D721Med (cell line): ENCODE results near the gene NCOR1.

Experiments
- DNase-seq: peaks from one replicate; pipeline ENCODE4 v3.0.0; 2011; ENCODE audit warnings: low spot score; ENCODE audit not compliant: insufficient read length
- FAIRE-seq: peaks from 2 replicates; lab custom pipeline; 2011; peaks lifted over from hg19 to GRCh38; lab: Jason Lieb, UNC
- TF ChIP-seq, protein P1 (sequence below): IDR thresholded peaks from 2 replicates; pipeline ENCODE4 v1.5.1; 2012; ENCODE audit warnings: mild to moderate bottlenecking, control low read depth; ENCODE audit not compliant: insufficient read depth; ENCODE audit errors: missing control alignments

The NCOR1 gene

DNA sequence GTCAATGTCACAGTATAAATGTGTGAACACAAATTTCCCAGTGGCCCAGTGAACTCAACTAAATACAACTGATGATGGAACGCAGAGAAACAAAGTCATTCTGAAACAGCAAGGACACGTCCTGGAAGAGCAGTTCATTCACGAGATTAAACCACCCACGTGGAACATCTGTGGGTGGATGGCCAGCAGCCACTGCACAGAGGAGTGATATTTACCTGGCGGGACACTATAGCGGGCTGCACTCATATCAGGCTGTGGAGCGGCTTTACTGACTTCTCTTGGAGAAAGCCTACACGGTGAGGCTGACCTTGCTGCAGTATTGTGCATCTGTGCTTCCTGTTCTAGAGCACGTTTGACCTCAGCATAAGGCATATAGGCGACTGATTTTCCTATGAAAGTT lies 128.4 kb downstream of the NCOR1 start:
- DNase-seq = no peak
- FAIRE-seq = no peak
- TF ChIP-seq, protein P1, sequence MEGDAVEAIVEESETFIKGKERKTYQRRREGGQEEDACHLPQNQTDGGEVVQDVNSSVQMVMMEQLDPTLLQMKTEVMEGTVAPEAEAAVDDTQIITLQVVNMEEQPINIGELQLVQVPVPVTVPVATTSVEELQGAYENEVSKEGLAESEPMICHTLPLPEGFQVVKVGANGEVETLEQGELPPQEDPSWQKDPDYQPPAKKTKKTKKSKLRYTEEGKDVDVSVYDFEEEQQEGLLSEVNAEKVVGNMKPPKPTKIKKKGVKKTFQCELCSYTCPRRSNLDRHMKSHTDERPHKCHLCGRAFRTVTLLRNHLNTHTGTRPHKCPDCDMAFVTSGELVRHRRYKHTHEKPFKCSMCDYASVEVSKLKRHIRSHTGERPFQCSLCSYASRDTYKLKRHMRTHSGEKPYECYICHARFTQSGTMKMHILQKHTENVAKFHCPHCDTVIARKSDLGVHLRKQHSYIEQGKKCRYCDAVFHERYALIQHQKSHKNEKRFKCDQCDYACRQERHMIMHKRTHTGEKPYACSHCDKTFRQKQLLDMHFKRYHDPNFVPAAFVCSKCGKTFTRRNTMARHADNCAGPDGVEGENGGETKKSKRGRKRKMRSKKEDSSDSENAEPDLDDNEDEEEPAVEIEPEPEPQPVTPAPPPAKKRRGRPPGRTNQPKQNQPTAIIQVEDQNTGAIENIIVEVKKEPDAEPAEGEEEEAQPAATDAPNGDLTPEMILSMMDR = no peak

DNA sequence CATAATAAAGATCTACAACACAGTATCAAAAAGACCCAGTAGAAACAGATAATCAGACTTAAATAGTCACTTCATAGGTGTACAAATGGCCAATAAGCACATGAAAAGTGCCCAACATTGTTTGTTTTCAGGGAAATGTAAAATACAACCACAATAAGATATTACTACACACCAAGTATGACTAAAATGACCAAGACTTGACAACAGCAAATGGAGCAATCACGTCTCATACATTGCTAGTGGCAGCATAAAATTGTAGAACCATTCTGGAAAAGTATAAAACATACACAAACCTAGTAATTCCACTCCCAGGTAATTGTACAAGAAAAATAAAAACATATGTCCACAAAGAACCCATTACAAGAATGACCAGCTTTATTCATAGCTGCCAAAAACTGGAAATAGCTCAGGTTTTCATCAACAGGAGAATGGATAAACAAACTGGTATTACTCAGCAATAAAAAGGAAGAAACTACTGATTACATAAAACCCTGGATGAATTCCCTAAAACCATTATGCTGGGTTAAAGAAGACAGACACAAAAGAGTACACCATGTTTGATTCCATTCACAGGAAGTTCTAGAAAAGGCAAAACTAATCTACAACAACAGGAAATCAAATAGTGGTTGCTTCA lies 130.2 kb downstream of the NCOR1 start:
- DNase-seq (no peak), FAIRE-seq (no peak)
- TF ChIP-seq, protein P1 = no peak

DNA sequence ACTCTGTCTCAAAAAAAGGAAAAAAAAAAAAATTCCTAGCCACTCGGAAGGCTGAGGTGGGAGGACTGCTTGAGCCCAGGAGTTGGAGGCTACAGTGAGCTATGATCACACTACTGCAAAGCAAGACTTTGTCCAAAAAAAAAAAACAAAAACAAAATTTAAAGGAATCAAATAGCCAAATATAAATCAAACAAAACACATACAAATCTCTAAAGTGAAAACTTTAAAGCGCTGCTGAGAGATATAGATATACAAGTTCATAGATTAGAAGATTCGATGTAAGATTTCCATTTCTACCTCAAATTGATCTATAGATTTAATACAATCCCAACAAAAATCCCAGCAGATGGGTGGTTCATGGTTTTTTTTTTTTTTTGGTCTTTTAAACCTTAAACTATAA lies 132.1 kb downstream of the NCOR1 start:
- FAIRE-seq = no peak
- TF ChIP-seq, protein P1 = no peak
- DNase-seq = no peak

DNA sequence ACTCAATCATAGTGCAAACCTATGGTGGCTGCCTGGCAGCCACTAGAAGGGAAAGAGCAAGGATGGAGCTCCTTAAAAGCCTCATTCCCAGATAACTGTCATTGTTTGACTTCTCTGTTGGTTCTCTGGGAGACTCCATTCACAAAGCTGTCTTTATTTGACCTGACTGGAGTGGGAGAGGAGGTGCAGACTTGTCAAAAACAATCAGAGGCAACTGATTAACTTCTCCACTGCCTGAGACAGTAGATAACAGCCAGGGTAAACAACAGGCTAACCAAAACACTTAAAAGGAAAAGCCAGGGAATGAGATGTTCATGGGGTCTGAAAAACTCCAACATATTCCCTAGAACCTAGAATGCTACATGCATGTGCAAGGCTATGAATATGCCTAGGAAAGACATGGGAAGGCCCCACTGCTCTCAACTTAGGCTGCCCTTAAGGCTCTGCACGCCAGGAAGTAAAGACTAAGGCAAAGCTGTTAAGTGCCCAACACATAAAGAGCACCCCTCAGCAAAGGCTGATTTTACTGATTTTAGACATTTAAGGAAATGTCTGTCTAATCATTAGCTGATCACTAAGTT lies 133.7 kb downstream of the NCOR1 start:
- no peak for DNase-seq
- no peak for FAIRE-seq
- TF ChIP-seq, protein P1 = no peak

DNA sequence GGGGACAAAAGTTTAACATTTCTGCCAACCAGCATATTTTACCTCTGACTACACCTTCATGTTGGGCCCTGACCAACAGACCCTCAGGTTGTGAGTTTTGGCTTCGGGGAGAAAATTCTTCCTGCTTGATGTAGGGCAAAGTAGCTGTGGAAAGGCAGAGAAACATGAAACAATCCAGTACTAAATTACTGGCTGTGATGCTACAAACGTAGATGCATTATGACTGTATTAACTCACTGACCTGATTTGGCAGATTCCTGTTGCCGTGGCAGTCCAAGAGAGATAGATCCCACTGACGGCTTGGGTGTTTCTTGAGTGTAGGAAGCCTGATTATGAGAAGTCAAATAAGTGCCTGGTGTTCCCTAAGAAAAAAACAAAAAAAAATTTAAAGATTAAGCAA lies 135.0 kb downstream of the NCOR1 start:
- FAIRE-seq = no peak
- no peak for DNase-seq
- TF ChIP-seq, protein P1 = no peak

DNA sequence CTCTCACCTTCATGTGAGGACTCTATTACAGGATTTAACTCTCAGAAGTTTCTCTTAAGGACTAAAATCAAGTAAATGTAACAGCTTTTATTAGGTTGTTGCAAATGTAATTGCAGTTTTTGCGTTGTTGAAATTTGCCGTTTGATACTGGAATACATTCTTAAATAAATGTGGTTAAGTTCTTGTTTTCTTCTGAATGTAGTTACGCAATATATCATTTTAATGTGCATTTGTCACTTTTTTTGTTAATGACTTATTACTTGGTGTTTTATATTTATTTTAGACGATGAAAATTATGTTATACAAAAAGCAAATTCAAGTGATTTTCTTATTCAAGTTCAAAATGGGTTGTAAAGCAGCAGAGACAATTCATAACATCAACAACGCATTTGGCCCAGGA lies 139.4 kb downstream of the NCOR1 start:
- TF ChIP-seq, protein P1 = no peak
- FAIRE-seq = no peak

DNA sequence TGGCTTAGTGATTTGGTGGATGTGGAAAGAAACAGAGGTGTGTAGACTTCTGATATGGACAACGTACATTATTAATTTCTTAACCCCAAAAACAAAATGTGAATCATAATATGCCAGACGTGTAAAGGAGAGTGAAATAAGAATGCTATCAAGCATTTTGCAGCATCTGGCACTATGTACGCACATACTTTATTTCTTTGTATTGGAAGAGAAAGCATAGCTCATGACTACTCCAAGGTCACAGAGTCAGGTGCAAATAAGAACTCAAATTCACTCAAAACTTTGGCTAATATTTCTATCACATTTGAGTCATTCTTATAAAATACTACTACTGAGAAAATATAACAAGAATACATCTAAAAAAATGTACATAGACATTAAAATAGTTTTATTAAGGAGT lies 140.9 kb downstream of the NCOR1 start:
- DNase-seq (no peak), FAIRE-seq (no peak)
- TF ChIP-seq, protein P1 = no peak

More for the DNA sequence above, 139.4 kb downstream of the NCOR1 start:
- no peak for DNase-seq
